WTC11 (cell line): ENCODE data around the gene CDS1. TPM values are rescaled to one million over a fixed set of nuclear protein-coding genes. Genes with fewer than 3 reads are reported as not detected.
A peak's percentile ranks its signal among the peaks of the same experiment; 100 is the strongest.

Experiments
- ATAC-seq: fragments of 200-7000 bp; cut with Tn5 transposase; 2 replicates; pipeline ENCODE4 v1.10.0; 2021; ENCODE audit warnings: mild to moderate bottlenecking, moderate library complexity
- CTCF ChIA-PET: fragments of 300-600 bp; sonication (Branson Sonifier 250); formaldehyde crosslinking; loops from one replicate; lab custom pipeline; 2021; ENCODE audit warnings: antibody characterized with exemption; lab: Charles Lee
- POLR2A ChIA-PET: fragments of 350-600 bp; sonication (Branson Sonifier 250); formaldehyde crosslinking; loops from one replicate; lab custom pipeline; 2021; ENCODE audit warnings: antibody characterized with exemption; lab: Charles Lee
- DNase-seq: peaks from one replicate; pipeline ENCODE4 v3.0.0; 2021; ENCODE audit warnings: low spot score
- H3K27ac Mint-ChIP-seq: 2 replicates; pipeline ENCODE4 v1.8.0; 2021; ENCODE audit warnings: mixed read lengths
- H3K27me3 Mint-ChIP-seq: 2 replicates; pipeline ENCODE4 v1.8.0; 2021; ENCODE audit warnings: low read depth, mild to moderate bottlenecking, moderate library complexity, mixed read lengths
- H3K36me3 Mint-ChIP-seq: 2 replicates; pipeline ENCODE4 v1.8.0; 2021; ENCODE audit warnings: mixed read lengths
- H3K4me1 Mint-ChIP-seq: 2 replicates; pipeline ENCODE4 v1.8.0; 2022; ENCODE audit warnings: mixed read lengths
- H3K4me3 Mint-ChIP-seq: 2 replicates; pipeline ENCODE4 v1.8.0; 2021; ENCODE audit warnings: mild to moderate bottlenecking, moderate library complexity, mixed read lengths
- H3K9me3 Mint-ChIP-seq: 2 replicates; pipeline ENCODE4 v1.8.0; 2021; ENCODE audit warnings: mixed read lengths
- ATF3 ChIP-seq: sonication (generic); formaldehyde crosslinking; conservative IDR thresholded peaks from 2 replicates; pipeline ENCODE4 v1.8.1; 2022; ENCODE audit warnings: mild to moderate bottlenecking, missing genetic modification reagents
- ATF6 ChIP-seq: sonication (generic); formaldehyde crosslinking; IDR thresholded peaks from 2 replicates; pipeline ENCODE4 v1.8.1; 2023; ENCODE audit warnings: mild to moderate bottlenecking, missing genetic modification reagents
- E2F1 ChIP-seq: sonication (generic); formaldehyde crosslinking; IDR thresholded peaks from 2 replicates; pipeline ENCODE4 v1.8.0; 2022; ENCODE audit warnings: mild to moderate bottlenecking, missing genetic modification reagents
- ESRRA ChIP-seq: sonication (generic); formaldehyde crosslinking; IDR thresholded peaks from 2 replicates; pipeline ENCODE4 v1.8.1; 2022; ENCODE audit warnings: mild to moderate bottlenecking, missing genetic modification reagents, borderline replicate concordance
- FOXJ3 ChIP-seq: sonication (generic); formaldehyde crosslinking; IDR thresholded peaks from 2 replicates; pipeline ENCODE4 v1.9.0; 2021; ENCODE audit warnings: missing genetic modification reagents, mild to moderate bottlenecking, borderline replicate concordance
- FOXK1 ChIP-seq: sonication (generic); formaldehyde crosslinking; IDR thresholded peaks from 2 replicates; pipeline ENCODE4 v1.8.0; 2022; ENCODE audit warnings: mild to moderate bottlenecking, moderate library complexity, missing genetic modification reagents
- GABPB1 ChIP-seq: sonication (generic); formaldehyde crosslinking; IDR thresholded peaks from 2 replicates; pipeline ENCODE4 v1.8.1; 2023; ENCODE audit warnings: mild to moderate bottlenecking, missing genetic modification reagents
- TEAD1 ChIP-seq: sonication (generic); formaldehyde crosslinking; IDR thresholded peaks from 2 replicates; pipeline ENCODE4 v1.8.0; 2022; ENCODE audit warnings: mild to moderate bottlenecking, missing genetic modification reagents
- ZBTB21 ChIP-seq: sonication (generic); formaldehyde crosslinking; IDR thresholded peaks from 2 replicates; pipeline ENCODE4 v1.8.1; 2023; ENCODE audit warnings: mild to moderate bottlenecking, missing genetic modification reagents, borderline replicate concordance
- total RNA-seq: library from RNA; stranded (reverse); gene quantifications from 3 replicates; pipeline ENCODE4 v1.2.3, GENCODE V29; 2021
- TF ChIP-seq, protein P1 (sequence below): fragments of 250-450 bp; sonication (Bioruptor Pico); conservative IDR thresholded peaks from 2 replicates; pipeline ENCODE4 v1.9.0; 2021; ENCODE audit warnings: mild to moderate bottlenecking
- TF ChIP-seq, protein P2 (sequence below): fragments of 250-450 bp; sonication (Bioruptor Pico); IDR thresholded peaks from 2 replicates; pipeline ENCODE4 v1.9.0; 2021; ENCODE audit warnings: moderate library complexity, mild to moderate bottlenecking, inconsistent platforms, borderline replicate concordance
- TF ChIP-seq, protein P3 (sequence below): sonication (generic); formaldehyde crosslinking; IDR thresholded peaks from 2 replicates; pipeline ENCODE4 v1.8.0; 2023; ENCODE audit warnings: missing genetic modification reagents, mild to moderate bottlenecking, borderline replicate concordance
- TF ChIP-seq, protein P4 (sequence below): sonication (generic); formaldehyde crosslinking; IDR thresholded peaks from 2 replicates; pipeline ENCODE4 v1.8.1; 2022; ENCODE audit warnings: mild to moderate bottlenecking, moderate library complexity, missing genetic modification reagents
- TF ChIP-seq, protein P5 (sequence below): fragments of 250-450 bp; sonication (Bioruptor Pico); IDR thresholded peaks from 2 replicates; pipeline ENCODE4 v1.9.0; 2021; ENCODE audit warnings: mild to moderate bottlenecking

The CDS1 gene
- total RNA-seq, 1 experiment from 2014 or later: 18.3 TPM

DNA sequence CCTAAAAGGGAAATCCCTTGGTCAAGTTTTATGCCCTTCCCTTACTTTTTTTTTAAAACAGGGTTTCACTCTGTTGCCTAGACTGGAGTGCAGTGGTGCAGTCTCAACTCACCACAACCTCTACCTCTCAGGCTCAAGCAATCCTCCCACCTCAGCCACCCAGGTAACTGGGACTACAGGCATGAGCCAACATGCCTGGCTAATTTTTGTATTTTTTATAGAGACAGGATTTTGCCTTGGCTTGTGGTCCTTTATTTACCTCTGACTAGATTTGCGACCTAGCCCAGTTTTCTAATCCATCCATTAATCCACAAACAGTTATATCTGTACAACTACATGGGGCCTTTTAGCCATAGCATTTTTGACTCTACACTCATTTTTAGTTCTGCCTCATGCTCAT, 23.7 kb downstream of the CDS1 start:
- Mint-ChIP-seq H3K4me3 (no peak overlapping the region), H3K9me3 (peaks cover 9% of the 10 kb centered on the region; the same call in 1 of the 2 replicates), H3K27ac (peak overlapping the region; percentile 78), H3K36me3 (peaks cover 39% of the 10 kb centered on the region), H3K27me3 (no peaks in the 10 kb centered on the region), H3K4me1 (peaks cover 11% of the 10 kb centered on the region)
- ChIA-PET CTCF (no interaction called here), POLR2A (no interaction called here)
- TF ChIP-seq ATF3 (CRISPR knock-in tag): no peak
- TF ChIP-seq, protein P1, sequence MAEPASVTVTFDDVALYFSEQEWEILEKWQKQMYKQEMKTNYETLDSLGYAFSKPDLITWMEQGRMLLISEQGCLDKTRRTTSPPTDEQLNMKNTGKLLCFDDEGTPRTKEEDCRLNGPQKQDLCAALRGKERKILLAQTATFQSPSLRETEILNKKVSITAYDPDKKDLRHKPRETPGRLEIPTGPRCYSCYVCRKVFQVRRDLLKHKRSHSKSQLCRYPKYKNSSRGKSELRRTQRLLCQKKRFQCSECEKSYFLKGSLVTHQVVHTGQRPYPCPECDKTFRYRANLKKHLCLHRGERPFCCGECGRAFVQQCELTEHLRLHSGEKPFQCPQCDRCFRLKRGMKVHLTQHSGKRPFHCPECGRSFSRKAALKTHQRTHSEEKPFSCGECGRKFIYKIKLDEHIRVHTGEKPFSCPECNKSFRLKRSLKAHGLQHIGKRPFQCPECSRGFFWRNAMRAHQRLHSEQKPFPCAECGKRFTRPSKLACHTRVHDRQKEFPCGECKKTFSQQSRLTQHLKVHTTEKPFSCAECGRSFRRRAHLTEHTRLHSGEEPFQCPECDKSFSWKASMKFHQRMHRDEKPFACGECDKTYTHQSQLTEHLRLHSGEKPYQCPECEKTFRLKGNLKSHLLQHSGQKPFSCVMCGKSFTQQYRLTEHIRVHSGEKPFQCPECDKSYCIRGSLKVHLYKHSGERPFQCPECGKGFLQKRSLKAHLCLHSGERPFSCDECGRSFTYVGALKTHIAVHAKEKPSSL (CRISPR knock-in tag): no peak
- no peak for TF ChIP-seq GABPB1 (CRISPR knock-in tag)
- no peak for DNase-seq
- no peak for ATAC-seq

- no peak for TF ChIP-seq ZBTB21
- peaks cover 9% of the 10 kb centered on the region; the same call in 1 of the 2 replicates for H3K9me3 Mint-ChIP-seq
- peak overlapping the region; percentile 35 for H3K27ac Mint-ChIP-seq
- no peak for DNase-seq
- ChIA-PET POLR2A (no interaction called here), CTCF (no interaction called here)
- H3K27me3 Mint-ChIP-seq: no peaks in the 10 kb centered on the region
- H3K4me3 Mint-ChIP-seq: no peak overlapping the region
- peaks cover 11% of the 10 kb centered on the region for H3K4me1 Mint-ChIP-seq
- no peak for ATAC-seq
- H3K36me3 Mint-ChIP-seq: peaks cover 50% of the 10 kb centered on the region
Measured at GRCh38 chr4:84611531-84611930, 28.6 kb downstream of the CDS1 start.

DNA sequence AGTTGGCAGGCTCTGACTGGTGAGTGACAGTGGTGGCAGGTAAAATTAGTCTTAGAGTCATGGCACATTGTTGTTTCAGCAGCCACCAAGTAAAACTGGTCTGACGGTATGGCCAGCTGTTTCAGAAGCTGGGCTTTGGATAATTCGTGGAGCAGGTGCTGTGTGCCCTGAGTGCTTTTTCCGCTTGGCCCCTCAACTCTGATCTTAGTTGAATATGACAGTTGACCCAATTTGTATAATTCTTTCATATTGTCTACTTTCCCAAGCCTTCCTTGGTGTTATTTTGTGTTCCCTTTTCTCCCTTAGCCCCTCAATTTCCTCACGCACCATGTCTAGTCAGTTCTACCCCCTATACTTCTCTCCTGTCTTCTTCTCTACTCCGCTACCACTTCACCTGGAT, 32.0 kb downstream of the CDS1 start:
- no peak overlapping the region for H3K4me3 Mint-ChIP-seq
- peak overlapping the region; percentile 29; the same call in 1 of the 2 replicates for H3K27ac Mint-ChIP-seq
- peaks cover 11% of the 10 kb centered on the region for H3K4me1 Mint-ChIP-seq
- POLR2A ChIA-PET: no interaction called here
- peaks cover 42% of the 10 kb centered on the region for H3K36me3 Mint-ChIP-seq
- no peak for DNase-seq
- TF ChIP-seq ATF3 (CRISPR knock-in tag): no peak
- no peak for TF ChIP-seq E2F1
- TF ChIP-seq ATF6 (CRISPR knock-in tag): no peak
- TF ChIP-seq TEAD1 (CRISPR knock-in tag): no peak
- TF ChIP-seq, protein P2, sequence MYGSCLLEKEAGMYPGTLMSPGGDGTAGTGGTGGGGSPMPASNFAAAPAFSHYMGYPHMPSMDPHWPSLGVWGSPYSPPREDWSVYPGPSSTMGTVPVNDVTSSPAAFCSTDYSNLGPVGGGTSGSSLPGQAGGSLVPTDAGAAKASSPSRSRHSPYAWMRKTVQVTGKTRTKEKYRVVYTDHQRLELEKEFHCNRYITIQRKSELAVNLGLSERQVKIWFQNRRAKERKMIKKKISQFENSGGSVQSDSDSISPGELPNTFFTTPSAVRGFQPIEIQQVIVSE (CRISPR knock-in tag): no peak
- no peak for TF ChIP-seq FOXK1 (CRISPR knock-in tag)
- TF ChIP-seq, protein P3, sequence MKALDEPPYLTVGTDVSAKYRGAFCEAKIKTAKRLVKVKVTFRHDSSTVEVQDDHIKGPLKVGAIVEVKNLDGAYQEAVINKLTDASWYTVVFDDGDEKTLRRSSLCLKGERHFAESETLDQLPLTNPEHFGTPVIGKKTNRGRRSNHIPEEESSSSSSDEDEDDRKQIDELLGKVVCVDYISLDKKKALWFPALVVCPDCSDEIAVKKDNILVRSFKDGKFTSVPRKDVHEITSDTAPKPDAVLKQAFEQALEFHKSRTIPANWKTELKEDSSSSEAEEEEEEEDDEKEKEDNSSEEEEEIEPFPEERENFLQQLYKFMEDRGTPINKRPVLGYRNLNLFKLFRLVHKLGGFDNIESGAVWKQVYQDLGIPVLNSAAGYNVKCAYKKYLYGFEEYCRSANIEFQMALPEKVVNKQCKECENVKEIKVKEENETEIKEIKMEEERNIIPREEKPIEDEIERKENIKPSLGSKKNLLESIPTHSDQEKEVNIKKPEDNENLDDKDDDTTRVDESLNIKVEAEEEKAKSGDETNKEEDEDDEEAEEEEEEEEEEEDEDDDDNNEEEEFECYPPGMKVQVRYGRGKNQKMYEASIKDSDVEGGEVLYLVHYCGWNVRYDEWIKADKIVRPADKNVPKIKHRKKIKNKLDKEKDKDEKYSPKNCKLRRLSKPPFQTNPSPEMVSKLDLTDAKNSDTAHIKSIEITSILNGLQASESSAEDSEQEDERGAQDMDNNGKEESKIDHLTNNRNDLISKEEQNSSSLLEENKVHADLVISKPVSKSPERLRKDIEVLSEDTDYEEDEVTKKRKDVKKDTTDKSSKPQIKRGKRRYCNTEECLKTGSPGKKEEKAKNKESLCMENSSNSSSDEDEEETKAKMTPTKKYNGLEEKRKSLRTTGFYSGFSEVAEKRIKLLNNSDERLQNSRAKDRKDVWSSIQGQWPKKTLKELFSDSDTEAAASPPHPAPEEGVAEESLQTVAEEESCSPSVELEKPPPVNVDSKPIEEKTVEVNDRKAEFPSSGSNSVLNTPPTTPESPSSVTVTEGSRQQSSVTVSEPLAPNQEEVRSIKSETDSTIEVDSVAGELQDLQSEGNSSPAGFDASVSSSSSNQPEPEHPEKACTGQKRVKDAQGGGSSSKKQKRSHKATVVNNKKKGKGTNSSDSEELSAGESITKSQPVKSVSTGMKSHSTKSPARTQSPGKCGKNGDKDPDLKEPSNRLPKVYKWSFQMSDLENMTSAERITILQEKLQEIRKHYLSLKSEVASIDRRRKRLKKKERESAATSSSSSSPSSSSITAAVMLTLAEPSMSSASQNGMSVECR (CRISPR knock-in tag): no peak
- no peak for TF ChIP-seq FOXJ3 (CRISPR knock-in tag)
- no peak for TF ChIP-seq ESRRA (CRISPR knock-in tag)
- TF ChIP-seq, protein P4, sequence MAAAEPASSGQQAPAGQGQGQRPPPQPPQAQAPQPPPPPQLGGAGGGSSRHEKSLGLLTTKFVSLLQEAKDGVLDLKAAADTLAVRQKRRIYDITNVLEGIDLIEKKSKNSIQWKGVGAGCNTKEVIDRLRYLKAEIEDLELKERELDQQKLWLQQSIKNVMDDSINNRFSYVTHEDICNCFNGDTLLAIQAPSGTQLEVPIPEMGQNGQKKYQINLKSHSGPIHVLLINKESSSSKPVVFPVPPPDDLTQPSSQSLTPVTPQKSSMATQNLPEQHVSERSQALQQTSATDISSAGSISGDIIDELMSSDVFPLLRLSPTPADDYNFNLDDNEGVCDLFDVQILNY (CRISPR knock-in tag): no peak
- TF ChIP-seq, protein P5, sequence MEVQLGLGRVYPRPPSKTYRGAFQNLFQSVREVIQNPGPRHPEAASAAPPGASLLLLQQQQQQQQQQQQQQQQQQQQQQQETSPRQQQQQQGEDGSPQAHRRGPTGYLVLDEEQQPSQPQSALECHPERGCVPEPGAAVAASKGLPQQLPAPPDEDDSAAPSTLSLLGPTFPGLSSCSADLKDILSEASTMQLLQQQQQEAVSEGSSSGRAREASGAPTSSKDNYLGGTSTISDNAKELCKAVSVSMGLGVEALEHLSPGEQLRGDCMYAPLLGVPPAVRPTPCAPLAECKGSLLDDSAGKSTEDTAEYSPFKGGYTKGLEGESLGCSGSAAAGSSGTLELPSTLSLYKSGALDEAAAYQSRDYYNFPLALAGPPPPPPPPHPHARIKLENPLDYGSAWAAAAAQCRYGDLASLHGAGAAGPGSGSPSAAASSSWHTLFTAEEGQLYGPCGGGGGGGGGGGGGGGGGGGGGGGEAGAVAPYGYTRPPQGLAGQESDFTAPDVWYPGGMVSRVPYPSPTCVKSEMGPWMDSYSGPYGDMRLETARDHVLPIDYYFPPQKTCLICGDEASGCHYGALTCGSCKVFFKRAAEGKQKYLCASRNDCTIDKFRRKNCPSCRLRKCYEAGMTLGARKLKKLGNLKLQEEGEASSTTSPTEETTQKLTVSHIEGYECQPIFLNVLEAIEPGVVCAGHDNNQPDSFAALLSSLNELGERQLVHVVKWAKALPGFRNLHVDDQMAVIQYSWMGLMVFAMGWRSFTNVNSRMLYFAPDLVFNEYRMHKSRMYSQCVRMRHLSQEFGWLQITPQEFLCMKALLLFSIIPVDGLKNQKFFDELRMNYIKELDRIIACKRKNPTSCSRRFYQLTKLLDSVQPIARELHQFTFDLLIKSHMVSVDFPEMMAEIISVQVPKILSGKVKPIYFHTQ: no peak
- TF ChIP-seq, all 79 proteins: peak for 0
- CTCF ChIA-PET: no interaction called here
- no peak for ATAC-seq
- Mint-ChIP-seq H3K9me3 (no peaks in the 10 kb centered on the region), H3K27me3 (no peaks in the 10 kb centered on the region)
